HG03108 (cell line): Measurements from ENCODE around the gene LRRC4B.

Experiments used
- ATAC-seq: cut with Tn5 transposase; IDR thresholded peaks from one replicate; pipeline ENCODE4 v1.9.1; 2021; ENCODE audit warnings: moderate library complexity; ENCODE audit not compliant: unreplicated experiment

LRRC4B gene

GRCh38 chr19:50509366-50509765, 58.9 kb downstream of the LRRC4B start:
- ATAC-seq: no peak

- no peak for ATAC-seq
Measured at GRCh38 chr19:50508843-50509190, 59.4 kb downstream of the LRRC4B start.

- no peak for ATAC-seq
Measured at GRCh38 chr19:50507376-50507775, 60.9 kb downstream of the LRRC4B start.

GRCh38 chr19:50506700-50507099, 61.5 kb downstream of the LRRC4B start:
- no peak for ATAC-seq

GRCh38 chr19:50505856-50506611, 62.2 kb downstream of the LRRC4B start:
- no peak for ATAC-seq

- ATAC-seq: no peak
Measured at GRCh38 chr19:50501568-50502475, 66.4 kb downstream of the LRRC4B start.

GRCh38 chr19:50501186-50501567, 67.1 kb downstream of the LRRC4B start:
- no peak for ATAC-seq

- no peak for ATAC-seq
Measured at GRCh38 chr19:50500753-50501151, 67.5 kb downstream of the LRRC4B start.

- no peak for ATAC-seq
Measured at GRCh38 chr19:50500060-50500752, 68.0 kb downstream of the LRRC4B start.

- no peak for ATAC-seq
Measured at GRCh38 chr19:50498219-50499056, 69.8 kb downstream of the LRRC4B start.

GRCh38 chr19:50497022-50497405, 71.2 kb downstream of the LRRC4B start:
- ATAC-seq: no peak

GRCh38 chr19:50496189-50497021, 71.8 kb downstream of the LRRC4B start:
- no peak for ATAC-seq

- no peak for ATAC-seq
Measured at GRCh38 chr19:50495020-50495531, 73.2 kb downstream of the LRRC4B start.

- no peak for ATAC-seq
Measured at GRCh38 chr19:50494186-50495019, 73.8 kb downstream of the LRRC4B start.

GRCh38 chr19:50493171-50493570, 75.1 kb downstream of the LRRC4B start:
- ATAC-seq: no peak

- ATAC-seq: no peak
Measured at GRCh38 chr19:50492303-50493052, 75.8 kb downstream of the LRRC4B start.

- no peak for ATAC-seq
Measured at GRCh38 chr19:50490991-50491472, 77.2 kb downstream of the LRRC4B start.

- no peak for ATAC-seq
Measured at GRCh38 chr19:50490411-50490811, 77.8 kb downstream of the LRRC4B start.
